GM21529 (cell line): Measurements from ENCODE around the gene CBLL1.

Experiments
- ATAC-seq: cut with Tn5 transposase; IDR thresholded peaks from one replicate; pipeline ENCODE4 v1.9.1; 2021; ENCODE audit not compliant: unreplicated experiment

The CBLL1 gene, protein sequence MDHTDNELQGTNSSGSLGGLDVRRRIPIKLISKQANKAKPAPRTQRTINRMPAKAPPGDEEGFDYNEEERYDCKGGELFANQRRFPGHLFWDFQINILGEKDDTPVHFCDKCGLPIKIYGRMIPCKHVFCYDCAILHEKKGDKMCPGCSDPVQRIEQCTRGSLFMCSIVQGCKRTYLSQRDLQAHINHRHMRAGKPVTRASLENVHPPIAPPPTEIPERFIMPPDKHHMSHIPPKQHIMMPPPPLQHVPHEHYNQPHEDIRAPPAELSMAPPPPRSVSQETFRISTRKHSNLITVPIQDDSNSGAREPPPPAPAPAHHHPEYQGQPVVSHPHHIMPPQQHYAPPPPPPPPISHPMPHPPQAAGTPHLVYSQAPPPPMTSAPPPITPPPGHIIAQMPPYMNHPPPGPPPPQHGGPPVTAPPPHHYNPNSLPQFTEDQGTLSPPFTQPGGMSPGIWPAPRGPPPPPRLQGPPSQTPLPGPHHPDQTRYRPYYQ

DNA sequence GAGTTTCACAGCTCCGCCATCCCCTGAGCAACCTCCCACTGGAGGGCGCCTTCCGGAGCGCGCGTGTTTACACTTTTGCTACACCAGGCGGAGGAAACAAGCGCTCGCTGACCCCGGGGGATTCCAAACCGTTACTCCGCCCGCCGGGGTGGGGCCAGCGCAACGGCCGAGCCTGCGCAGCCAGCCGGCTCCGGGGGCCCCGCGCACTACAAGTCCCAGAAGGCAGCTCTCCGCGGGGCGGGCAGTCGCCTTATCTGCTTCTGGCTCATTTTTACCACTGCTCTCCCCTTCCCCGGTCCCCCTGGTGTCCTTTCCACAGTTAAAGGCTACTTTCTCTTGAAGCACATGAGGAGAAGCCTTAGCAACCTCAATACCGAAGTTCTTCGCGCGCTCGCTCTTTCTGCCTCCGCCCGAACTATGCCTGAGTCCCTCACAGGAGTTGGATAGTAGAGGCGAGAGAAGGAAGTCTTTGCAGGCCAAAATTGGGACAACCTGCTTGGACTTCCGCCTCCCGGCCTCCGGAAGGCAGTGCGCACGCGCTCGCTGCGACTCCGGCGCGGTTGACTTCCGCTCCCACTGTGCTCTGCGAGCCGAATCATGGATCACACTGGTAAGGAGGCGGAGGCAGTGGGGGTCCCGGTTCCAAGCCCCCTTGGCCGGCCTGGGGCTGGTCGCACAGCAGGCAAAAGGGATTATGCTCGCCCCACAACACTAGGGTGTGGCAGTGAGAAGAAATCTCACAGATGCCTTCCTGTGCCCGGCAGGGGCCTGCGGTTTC lies at the start of gene CBLL1:
TSS of gene CBLL1 (plus strand) at position 576 of the 778 bp plus-strand sequence. CDS start at position 598, 22 bp downstream.
- ATAC-seq: peak; percentile 89

DNA sequence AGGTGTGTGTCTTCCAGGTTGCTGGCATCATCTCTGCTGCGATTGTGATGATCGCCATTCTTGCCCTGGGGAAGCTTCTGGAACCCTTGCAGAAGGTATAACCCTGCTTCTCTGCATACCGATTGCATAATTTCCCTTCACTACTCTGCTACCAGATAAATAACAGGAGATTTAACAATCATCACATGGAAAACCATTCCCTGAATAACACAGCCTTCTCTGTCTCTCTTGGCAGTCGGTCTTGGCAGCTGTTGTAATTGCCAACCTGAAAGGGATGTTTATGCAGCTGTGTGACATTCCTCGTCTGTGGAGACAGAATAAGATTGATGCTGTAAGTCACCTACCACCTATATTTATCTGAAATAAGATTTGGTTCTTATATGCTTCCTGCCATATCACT lies 49.6 kb upstream of the CBLL1 start:
- ATAC-seq: no peak

DNA sequence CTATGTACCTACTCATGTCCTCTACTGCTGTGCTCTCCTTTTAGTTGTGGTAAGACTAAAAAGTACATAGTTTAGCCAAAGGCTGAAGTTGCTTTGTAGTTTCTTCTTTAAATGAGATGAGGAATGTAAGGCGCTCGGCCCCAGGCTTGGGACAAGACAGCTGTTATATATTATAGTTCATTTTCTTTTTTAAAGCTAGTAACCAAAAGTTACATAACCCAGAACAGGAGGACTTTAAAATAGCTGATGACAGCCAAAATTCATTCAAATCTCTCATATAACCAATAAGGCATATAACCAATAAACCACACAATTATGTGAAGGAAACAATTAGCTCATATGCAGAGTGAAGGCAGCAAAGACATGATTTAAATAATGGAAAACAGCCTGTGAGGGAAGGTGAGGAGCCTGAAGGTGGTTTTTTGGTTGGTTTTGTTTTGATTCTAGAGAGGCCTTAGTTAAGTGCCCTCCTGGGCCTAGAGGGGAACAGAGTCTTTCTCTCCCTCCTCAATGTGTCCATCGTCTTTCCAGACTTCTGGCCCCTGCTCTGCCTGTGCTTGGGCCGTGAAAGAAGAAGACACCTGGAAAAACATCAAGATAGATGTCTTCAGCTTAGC lies 47.5 kb upstream of the CBLL1 start:
- ATAC-seq: no peak

DNA sequence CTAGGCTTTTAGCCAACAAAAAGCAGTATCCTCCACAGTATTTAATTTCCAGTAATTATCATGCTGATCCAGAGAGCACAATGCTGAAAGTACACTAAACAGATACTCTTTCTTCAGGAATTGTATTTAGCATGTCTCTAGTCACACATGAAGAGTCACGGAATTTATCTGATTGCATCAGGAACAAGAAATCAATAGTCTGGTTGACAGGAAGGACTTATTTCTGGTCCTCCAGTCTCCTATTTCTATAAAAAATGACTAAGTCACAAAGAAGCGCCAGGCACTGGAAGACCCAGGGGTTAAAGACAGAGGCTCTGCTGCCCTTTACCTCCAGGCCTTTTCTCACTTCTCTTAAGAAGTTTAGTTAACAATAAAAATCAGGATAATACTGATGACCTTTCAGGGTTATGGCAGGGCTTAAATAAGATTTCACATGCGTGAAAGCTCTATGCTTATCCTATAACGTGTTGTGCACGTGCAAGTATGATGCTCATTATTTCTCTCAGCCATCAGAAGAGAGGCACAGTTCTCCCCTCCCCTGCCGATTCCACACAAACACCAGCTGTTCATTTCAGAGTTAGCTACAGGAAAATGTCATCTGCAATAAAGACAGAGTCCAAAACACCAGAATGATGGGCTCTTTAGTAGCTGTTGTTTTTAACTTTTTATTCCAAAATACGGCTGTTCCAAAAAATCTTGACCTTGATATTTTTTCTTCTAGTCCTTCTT lies 46.5 kb upstream of the CBLL1 start:
- no peak for ATAC-seq

DNA sequence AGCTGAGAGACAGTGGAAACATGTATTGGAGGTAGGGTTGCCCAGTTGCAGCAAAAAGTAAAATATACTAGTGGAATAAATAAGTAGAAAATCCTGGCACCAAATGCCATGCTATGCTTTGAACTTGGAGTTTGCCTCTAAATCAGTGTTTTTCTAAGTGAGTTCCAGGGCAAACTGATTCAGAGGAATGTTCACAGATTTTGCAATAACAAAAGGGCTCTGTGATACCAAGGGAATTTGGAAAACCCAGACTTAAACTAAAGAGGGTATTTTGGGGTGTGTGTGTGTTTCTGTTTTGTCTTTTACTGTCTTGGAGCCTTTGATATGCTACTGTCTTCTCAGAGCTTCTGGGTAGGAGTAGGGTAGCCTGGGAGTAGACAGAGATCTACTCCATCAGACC lies 43.4 kb upstream of the CBLL1 start:
- no peak for ATAC-seq

DNA sequence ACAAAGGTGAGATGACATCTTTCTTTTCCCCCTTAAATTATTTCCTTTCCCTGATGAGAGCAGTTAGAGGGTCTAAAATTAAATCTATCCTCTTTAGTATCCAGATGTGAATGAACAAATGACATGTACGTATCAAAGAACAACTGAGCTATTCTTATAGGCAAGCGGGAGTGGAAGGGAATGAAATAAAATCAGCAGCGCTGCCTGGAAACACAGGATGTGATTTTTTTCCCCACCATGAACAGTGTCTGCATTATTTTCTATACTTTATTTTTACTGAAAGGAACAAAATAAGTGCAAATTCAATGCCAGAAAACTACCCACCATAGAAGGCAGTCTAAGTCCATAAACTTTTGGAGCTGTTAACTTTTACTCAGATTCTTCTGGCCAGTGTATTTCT lies 42.8 kb upstream of the CBLL1 start:
- ATAC-seq: no peak

DNA sequence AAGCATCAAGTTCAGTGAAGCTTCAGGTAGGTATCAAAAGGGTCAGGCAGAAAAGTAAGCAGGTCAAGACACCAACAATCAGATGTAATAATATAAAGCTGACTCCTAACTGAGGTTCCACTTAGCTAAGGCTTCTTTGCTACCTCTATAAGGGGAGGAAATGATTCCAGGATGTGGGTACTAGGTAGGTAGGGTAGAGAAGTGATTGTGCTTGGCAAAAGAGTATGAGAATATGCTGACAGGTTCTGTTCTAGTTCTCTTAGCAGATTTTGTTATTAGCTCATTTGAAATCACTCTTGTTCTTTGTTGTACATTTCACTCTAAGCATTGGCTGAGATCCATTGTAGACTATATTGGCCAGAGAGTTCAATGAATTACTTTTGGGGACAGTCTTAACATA lies 40.7 kb upstream of the CBLL1 start:
- ATAC-seq: no peak

DNA sequence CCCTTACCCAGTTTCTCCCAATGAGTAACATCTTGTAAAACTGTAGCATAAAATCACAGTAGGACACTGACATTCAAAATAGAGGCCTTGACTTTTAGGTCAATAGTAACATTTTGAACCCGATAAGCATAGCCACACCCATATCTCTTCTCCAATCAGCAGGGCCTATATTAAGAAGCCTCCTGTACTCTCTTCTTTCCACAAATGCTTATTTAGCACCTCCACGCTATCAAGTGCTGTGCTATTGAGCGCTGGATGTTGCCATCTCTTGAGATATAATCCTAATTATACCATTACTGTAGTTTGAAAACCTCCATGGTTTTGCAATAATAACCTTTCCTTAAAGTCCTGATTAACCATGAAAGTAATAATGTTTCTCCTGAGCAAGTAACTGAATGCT lies 40.1 kb upstream of the CBLL1 start:
- ATAC-seq: no peak

DNA sequence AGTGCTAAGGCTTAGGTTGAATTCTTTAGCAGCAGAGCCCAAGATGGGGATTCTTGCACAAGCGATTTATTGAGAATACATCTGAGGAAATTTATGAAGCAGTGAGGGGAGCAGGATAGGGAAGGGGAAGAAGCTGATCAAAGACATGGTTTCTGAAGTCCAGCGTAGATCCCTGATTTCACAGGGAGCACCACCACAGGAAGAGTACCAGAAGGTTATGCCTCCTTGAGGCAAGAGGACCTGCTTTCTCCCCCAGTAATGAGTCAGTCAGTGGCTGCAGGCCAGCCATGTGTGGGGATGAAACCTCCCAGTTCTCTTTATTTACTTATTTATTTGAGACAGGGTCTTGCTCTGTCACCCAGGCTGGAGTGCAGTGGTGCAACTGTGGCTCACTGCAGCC lies 35.0 kb upstream of the CBLL1 start:
- ATAC-seq: no peak

DNA sequence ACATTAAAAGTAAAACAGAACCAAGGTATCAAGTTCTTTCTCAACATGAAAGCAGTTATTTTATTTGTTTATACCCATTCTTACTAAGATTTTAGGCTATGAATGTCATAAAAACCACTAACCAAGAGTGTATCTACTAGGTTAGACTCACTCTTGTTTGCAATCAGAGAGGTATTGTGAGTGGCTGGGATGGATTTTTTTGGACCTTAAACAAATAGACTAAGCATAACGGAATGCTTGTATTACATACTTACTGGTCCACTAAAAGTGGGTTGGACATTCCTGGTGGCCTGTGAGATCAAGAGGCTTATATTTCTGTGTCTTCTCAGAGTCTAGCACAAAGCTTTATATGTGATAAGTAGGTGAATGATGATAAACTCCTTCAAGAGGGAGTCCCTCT lies 32.6 kb upstream of the CBLL1 start:
- no peak for ATAC-seq

DNA sequence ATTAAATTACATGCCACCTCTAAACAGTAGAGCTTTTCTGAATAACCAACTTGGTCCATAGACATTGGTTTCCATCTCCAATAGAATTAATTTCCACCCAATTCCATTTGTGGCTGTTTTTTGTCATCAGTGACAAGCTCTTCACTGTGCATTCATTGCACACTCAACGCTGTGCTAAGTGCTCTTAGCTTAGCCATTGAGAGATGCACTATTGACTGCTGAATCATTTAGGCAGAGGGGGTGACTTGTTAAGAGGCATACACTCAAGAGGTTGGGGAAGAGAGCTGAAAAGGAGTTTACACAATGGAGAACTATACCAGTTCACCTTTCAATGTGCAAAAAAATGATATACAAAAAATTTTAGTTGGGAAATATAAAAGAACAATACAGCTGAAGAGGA lies 31.9 kb upstream of the CBLL1 start:
- no peak for ATAC-seq

DNA sequence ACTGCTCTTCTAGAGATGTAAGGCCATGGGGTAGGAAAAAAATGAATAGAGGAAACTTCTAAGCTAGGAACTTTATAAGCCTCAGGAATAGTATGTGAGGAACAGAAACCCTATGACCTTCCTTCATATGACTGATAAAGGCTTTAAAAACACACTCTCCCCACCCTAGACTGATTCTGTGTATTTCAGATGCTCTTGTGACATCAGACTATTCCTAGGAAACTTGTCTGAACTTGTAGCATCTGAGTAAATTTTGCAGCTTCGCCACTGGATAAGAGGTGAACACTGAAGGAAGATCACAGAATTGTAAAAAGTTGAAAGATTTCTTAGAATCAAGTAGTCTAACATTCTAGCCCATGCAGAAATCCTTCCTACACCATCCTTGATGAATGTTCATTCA lies 31.0 kb upstream of the CBLL1 start:
- no peak for ATAC-seq

DNA sequence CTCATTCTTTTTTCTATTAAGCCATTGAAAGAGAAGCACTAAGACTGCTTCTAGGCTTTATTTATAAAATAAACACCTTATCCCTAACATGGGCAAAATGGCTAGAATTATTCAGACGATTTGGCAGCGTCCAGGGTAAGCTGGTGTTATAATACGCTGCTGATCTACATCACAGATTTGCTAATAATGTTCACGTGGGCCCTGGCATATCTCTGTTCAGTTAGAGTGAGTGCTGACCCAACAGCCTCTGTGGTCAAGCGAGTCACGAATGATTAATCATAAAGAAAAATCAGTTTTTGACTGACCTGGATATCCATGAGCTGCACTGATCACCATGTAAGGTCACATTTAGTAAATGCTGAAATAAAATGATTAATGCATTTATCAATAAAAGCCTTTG lies 28.4 kb upstream of the CBLL1 start:
- ATAC-seq: no peak

DNA sequence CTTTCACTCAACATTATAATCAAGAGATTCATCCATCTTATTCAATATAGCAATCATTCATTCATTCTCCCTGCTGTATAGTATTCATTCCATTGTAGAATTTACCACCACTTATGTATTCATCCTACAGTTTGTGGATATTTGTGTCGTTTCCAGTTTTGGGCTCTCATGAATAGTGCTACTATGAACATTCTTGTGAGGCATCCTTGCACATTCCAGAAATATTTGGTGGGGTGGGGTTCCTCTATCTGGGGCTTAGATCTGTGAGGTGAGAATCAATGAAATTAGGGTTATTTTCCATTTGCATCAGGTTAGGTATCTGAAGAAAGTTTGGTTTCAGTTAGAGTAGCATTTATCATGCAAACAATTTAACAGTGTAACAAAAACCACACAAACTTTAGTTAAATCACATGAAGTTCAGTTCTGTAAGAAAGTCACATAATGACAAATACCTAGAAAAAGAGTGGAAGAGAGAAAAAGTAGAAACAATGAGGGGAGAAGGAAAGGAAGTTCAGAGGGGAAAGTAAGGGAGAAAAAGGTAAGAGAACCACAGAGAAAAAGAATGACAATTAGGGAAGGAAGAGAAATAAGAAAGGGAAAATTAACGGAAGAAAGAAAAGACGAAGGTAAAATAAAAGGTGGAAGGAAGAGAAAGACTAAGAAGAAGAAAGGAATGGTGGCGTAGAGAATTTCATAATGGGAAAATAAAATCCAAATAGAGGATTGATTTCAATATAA lies 25.3 kb upstream of the CBLL1 start:
- no peak for ATAC-seq

DNA sequence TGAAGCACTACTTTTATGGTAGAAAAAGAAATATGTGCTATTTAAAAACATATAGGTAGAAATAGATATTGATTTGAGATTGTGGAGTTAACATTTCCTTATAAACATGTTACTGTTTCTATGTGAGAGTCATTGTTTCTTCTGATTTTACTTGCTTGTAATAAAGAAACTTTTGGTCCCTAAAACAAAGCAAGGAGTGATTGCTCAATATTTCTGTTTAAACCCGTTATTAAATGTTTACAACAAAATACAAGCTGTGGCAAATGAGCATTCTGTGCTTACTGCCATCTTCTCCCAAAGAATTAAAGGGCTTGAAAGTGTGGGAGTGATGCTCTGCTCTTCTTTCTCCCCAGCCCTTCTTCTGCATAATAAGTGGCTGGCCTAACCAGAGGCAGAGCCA lies 22.7 kb upstream of the CBLL1 start:
- no peak for ATAC-seq

DNA sequence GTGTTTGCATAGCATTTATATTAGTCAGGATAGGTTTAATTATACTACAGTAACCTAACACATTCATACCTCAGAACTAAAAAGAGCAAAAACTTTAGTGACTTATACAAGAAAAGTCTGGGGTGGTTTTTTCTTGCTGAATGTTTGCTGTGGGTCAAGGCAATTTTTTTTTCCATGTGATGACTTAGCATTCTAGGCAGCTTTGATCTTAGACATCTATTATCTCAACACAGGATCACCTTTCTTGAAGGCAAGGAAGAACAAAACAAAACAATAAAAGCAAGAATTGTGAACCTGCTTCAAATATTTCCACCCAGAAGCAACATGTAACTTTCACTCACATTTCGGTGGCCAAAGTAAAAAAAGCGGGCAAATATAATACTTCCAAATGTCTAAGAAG lies 20.7 kb upstream of the CBLL1 start:
- no peak for ATAC-seq

DNA sequence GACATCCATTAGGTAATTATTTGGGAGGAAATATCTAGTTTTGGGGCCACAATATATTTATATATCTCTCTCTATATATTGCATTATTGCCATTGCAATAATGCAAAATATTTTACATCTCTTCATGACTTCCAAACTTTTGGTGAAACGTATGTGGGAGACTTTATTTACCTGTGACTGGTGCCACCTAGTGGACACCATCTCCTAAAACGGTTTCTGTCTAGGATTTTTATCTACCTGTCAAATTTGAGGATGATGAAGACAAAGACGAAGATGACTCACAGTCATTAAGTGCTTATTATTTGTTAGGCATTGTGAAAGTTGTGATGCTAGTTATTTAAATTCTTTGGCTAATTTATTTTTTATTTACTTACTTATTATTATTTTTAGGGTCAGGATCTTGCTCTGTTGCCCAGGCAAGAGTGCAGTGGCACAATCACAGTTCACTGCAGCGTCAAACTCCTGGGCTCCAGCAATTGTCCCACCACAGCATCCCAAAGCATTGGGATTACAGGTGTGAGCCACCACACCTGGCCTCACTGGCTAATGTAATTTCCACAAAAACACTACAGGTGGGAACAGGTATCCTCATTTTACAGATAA lies 18.7 kb upstream of the CBLL1 start:
- no peak for ATAC-seq

DNA sequence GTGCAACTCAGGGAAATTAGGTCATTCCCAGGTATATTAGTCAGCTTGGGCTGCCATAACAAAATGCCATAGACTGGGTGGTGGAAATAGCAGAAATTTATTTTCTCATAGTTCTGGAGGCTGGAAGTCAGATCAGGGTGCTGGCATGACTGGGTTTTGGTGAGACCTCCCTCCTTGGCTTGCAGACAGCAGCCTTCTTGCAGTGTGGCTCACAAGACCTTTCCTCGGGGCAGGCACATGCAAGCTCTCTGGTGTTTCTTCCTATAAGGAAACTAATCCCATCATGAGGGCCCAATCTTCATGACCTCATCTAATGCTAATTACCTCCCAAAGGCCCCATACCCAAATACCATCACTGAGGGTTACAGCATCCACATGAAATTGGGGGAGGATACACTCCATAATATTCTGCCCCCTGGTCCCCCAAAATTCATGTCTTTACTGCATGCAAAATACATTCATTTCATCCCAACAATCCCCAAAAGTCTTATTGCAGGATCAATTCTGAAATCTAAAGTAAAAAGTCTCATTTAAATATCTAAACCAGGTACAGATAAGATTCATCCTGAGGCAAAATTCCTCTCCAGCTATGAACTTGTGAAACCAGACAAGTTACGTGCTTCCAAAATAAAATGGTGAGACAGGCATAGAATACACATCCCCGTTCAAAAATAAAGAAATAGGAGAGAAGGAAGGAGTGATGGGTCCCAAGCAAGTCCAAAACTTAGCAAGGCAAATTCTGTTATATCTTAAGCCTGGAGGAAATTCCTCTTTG lies 17.4 kb upstream of the CBLL1 start:
- ATAC-seq: no peak

DNA sequence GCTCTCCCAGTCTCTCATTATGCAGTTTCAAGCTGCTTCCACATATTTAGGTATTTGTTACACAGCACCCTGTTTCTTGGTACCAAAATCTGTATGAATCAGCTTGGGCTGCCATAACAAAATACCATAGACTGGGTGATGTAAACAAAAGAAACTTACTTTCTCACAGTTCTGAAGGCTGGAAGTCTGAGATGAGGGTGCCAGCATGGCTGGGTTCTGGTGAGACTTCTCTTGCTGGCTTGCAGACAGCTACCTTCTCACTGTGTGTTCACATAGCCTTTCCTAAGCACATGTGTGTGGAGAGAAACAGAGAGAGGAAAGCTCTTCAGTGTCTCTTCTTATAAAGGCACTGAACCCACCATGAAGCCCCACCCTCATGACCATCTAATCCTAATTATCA lies 15.7 kb upstream of the CBLL1 start:
- no peak for ATAC-seq
